HG03521 (cell line): ENCODE data around the gene IMP4.

Source experiments
- ATAC-seq: cut with Tn5 transposase; IDR thresholded peaks from one replicate; pipeline ENCODE4 v1.9.1; 2021; ENCODE audit warnings: mild to moderate bottlenecking, moderate library complexity; ENCODE audit not compliant: unreplicated experiment

IMP4 gene

GRCh38 chr2:130393318-130393910 lies 50.7 kb downstream of the IMP4 start:
- no peak for ATAC-seq
